Measurements from ENCODE around the gene ITGA2.

ITGA2 gene

GRCh38 chr5:53076014-53076583 is 86.9 kb downstream of the ITGA2 start:
- TF ChIP-seq, protein P1, sequence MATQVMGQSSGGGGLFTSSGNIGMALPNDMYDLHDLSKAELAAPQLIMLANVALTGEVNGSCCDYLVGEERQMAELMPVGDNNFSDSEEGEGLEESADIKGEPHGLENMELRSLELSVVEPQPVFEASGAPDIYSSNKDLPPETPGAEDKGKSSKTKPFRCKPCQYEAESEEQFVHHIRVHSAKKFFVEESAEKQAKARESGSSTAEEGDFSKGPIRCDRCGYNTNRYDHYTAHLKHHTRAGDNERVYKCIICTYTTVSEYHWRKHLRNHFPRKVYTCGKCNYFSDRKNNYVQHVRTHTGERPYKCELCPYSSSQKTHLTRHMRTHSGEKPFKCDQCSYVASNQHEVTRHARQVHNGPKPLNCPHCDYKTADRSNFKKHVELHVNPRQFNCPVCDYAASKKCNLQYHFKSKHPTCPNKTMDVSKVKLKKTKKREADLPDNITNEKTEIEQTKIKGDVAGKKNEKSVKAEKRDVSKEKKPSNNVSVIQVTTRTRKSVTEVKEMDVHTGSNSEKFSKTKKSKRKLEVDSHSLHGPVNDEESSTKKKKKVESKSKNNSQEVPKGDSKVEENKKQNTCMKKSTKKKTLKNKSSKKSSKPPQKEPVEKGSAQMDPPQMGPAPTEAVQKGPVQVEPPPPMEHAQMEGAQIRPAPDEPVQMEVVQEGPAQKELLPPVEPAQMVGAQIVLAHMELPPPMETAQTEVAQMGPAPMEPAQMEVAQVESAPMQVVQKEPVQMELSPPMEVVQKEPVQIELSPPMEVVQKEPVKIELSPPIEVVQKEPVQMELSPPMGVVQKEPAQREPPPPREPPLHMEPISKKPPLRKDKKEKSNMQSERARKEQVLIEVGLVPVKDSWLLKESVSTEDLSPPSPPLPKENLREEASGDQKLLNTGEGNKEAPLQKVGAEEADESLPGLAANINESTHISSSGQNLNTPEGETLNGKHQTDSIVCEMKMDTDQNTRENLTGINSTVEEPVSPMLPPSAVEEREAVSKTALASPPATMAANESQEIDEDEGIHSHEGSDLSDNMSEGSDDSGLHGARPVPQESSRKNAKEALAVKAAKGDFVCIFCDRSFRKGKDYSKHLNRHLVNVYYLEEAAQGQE (IDR thresholded peaks at IDR 0.05; ENCODE audit: insufficient read depth in 1 of 2, low read depth in 2 of 2, low read length in 2 of 2): no peak
- TF ChIP-seq SIN3A (IDR thresholded peaks at IDR 0.05; ENCODE audit: borderline replicate concordance, insufficient read depth, low read length) (no peak), TAF1 (IDR thresholded peaks at IDR 0.05; ENCODE audit: borderline replicate concordance, insufficient read depth, low read length) (no peak), FOXP2 (optimal IDR thresholded peaks at IDR 0.05; ENCODE audit: borderline replicate concordance, extremely low read depth, extremely low read length, insufficient read depth) (no peak), POLR2AphosphoS5 (IDR thresholded peaks at IDR 0.05; ENCODE audit: low read depth, low read length) (no peak)

- TF ChIP-seq POLR2AphosphoS5 (IDR thresholded peaks at IDR 0.05; ENCODE audit: low read depth, low read length): no peak
- TF ChIP-seq, protein P1 (IDR thresholded peaks at IDR 0.05; ENCODE audit: insufficient read depth in 1 of 2, low read depth in 2 of 2, low read length in 2 of 2): no peak
- TF ChIP-seq SIN3A (IDR thresholded peaks at IDR 0.05; ENCODE audit: borderline replicate concordance, insufficient read depth, low read length): no peak
- no peak for TF ChIP-seq TAF1 (IDR thresholded peaks at IDR 0.05; ENCODE audit: borderline replicate concordance, insufficient read depth, low read length)
- TF ChIP-seq FOXP2 (optimal IDR thresholded peaks at IDR 0.05; ENCODE audit: borderline replicate concordance, extremely low read depth, extremely low read length, insufficient read depth): no peak
Measured at GRCh38 chr5:53080271-53080670, 91.1 kb downstream of the ITGA2 start.

DNA sequence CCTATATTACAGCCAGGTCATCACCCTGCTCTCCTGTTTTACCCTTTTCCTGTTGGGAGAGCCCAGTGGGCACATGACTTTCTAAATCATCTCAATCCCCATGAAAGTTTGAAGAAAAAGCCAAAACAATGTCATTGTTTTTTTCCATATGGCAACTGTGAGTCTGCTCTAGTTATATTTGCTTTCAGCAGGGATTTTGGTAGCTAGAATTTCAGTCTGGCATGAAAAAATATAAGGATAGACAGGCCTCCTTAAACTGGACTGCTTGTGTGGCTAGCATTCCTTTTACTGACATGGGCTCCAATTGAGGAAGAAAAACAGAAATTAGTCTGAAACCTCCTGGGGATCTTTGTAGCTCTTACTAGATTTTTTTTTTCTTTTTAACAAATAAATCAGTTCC is 94.8 kb downstream of the ITGA2 start:
- TF ChIP-seq SIN3A (IDR thresholded peaks at IDR 0.05; ENCODE audit: borderline replicate concordance, insufficient read depth, low read length) (no peak), POLR2AphosphoS5 (IDR thresholded peaks at IDR 0.05; ENCODE audit: low read depth, low read length) (no peak), TAF1 (IDR thresholded peaks at IDR 0.05; ENCODE audit: borderline replicate concordance, insufficient read depth, low read length) (no peak), FOXP2 (optimal IDR thresholded peaks at IDR 0.05; ENCODE audit: borderline replicate concordance, extremely low read depth, extremely low read length, insufficient read depth) (no peak)
- TF ChIP-seq, protein P1 (IDR thresholded peaks at IDR 0.05; ENCODE audit: insufficient read depth in 1 of 2, low read depth in 2 of 2, low read length in 2 of 2): no peak

DNA sequence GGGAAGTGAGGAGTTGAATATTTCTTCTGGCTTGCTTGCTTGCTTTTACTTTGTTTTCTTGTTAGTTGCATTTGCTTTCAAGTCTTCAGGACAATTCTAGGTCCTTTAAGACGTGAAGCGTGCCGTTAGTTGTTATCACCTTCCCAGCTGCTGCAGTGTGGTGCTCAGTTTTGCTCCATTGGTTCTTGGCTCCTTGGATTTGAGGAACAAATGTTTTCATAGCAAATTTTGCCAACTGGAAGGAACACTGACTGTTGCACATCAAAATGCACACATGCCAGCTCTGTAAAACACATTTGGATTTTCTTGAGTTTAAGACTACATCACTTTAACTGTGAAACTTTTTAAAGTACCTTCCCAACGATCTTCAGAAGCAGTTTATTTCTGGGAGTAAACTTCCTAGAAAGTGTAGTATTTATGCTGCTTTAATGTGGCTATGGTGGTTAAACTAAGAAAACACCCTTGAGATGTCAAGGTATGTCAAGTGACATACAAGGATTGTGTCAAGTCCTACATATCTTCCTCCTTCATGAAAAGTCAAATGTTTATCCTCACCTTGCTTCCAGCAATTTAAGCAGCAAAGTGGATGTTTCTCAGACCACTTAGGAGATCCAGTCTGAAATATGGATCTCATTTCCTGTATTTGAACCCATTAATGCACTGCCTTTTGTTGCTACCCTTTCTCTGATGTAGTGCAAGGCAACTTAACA is 95.5 kb downstream of the ITGA2 start:
- TF ChIP-seq FOXP2 (optimal IDR thresholded peaks at IDR 0.05; ENCODE audit: borderline replicate concordance, extremely low read depth, extremely low read length, insufficient read depth): no peak
- TF ChIP-seq, protein P1 (IDR thresholded peaks at IDR 0.05; ENCODE audit: insufficient read depth in 1 of 2, low read depth in 2 of 2, low read length in 2 of 2): no peak
- TF ChIP-seq SIN3A (IDR thresholded peaks at IDR 0.05; ENCODE audit: borderline replicate concordance, insufficient read depth, low read length): no peak
- no peak for TF ChIP-seq POLR2AphosphoS5 (IDR thresholded peaks at IDR 0.05; ENCODE audit: low read depth, low read length)
- no peak for TF ChIP-seq TAF1 (IDR thresholded peaks at IDR 0.05; ENCODE audit: borderline replicate concordance, insufficient read depth, low read length)

All from PFSK-1 (cell line).